Stimulated activated CD4-positive, alpha-beta T cell treated with anti-CD3 and anti-CD28 coated beads, Interleukin-4, amount 100 ng/mL, for 48 hours (primary cell): ENCODE measurements around the gene MRPS18B.

ENCODE experiments used
- DNase-seq, 2 donors: peaks; one replicate each; pipeline ENCODE4 v3.0.0-alpha.2; 2020; ENCODE audit warnings: low read depth in 2 of 2

The MRPS18B gene

DNA sequence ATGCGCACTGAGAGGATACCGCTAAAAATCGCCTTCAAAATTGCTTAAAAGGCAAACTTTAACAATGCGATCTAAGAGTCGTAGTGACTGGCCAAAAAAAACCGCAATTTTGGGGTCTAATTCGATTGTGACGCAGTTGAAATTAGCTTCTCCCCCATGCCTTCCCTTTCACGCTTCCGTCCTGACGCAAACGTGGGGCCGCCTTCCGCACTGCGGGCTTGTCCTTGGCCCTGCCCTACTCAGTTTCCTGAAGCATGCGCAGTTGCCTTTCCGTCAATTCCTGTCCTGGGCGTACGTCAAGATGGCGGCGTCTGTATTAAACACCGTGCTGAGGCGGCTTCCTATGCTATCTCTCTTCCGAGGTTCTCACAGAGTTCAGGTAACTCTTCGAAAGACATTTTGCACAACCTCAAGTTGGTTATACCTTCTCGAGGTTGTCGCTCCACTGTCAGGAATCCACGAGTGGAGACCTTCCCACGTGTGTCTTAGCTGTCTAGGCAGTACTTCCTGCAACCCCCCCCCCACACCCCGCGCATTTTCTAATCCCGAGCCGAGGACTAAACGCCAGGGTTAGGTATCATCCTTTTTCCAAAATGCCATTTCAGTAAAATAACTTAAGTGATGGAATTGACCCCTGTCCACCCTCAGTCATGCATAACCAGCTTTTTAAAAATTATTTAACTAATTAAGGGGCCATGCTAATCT is at the start of gene MRPS18B:
MRPS18B (plus strand) TSS at position 276 of the 705 bp plus-strand sequence; CDS start at position 302, 26 bp downstream.
- peak; percentile 93 to 96 for DNase-seq

DNA sequence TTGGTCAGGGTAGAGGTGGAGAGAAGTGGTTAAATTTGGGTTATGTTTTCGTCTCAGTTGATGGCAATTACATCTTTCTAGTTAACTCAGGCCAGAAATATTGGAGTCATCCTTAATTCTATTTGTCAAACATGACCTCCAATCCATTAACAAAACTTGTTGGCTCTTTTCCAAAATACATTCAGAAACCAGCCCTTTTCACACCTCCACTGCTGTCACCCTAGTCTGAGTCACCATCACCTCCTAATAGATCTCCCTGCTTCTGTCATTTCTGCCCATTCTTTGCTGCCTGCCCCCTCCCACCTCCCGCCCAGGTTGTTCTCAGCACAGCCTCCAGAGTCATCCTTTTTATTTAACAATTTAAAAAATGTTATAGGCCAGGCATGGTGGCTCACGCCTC is 49.4 kb upstream of the MRPS18B start:
- DNase-seq, result peak; percentile 25 to 35

DNA sequence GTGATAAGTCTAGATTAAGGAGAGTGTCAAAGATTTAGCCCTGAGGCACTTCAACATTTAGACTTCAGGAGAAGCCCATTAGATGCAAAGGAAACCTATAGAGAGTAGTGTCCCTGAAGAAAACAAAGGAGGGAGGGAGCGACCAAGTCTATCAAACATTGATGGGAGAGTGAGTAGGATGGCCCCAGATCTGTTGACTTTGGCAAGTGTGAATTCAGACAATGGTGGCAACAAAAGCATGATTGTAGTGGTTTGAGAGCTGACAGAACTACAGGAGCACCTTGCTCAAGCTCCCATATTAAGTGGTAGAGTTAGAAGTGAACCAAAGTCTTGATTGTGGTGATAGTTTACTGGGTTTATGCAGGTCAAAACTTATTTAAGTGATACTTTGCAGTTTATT is 47.4 kb upstream of the MRPS18B start:
- DNase-seq, result no peak

DNA sequence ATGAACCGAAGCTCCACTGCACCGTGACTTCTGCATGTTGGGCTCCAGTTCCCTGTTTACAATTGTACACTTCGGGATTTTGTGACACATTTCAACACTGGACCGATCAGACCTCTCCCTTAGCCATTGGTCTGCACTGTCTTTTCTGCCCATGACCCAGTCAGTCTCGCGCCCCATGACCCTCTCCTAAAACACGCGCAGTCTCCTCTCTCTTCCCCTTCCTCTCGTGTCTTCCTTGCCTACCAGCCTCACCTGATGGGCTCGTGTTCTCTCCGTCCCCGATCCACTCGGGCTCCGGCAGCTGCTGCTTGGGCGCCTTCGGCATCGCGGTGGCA is 46.9 kb upstream of the MRPS18B start:
- DNase-seq, result peak in 1 of 2 donors; percentile 6

DNA sequence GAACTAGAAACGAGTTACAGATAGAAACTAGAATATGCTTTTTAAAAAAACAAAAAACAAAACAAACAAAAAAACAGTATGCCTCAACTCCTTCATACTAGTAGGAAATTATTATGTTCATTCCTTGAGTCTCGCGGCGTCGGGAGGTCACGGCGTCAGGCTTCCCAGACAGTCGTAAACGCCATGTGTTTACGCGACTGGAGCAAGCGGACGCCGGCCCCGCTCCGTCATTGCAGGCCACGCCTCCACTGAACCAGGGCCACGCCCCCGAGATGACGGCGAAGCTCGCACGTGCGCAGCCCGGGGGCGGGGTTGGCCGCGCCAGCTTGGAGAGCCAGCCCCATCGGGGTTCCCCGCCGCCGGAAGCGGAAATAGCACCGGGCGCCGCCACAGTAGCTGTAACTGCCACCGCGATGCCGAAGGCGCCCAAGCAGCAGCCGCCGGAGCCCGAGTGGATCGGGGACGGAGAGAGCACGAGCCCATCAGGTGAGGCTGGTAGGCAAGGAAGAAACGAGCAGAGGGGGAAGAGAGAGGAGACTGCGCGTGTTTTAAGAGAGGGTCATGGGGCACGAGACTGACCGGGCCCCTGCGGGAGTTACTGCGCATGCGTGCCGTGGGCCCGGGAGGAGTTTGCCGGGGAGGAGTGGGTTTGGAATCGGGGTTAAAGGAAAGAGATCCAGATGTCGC is 46.4 kb upstream of the MRPS18B start, which contains the start of gene ABCF1:
ABCF1 (plus strand) TSS at position 368 of the 687 bp plus-strand sequence; CDS start at position 414, 46 bp downstream.
- peak; percentile 98 to 100 for DNase-seq

DNA sequence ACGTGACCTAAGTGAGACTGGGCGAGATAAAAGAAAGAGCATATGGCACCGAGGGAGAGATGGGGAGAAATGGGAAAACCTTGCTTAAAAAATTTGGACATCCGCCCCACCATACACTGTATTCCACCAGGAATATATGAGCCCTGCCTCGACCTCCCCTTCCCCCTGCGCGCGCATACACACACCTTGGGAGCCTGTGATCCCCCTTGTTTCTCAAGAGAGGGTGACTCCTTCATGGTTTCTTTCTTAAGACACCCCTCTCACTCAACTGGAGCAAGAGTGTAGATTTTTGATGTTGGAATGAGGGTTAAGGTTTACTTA is 45.9 kb upstream of the MRPS18B start:
- no peak for DNase-seq

DNA sequence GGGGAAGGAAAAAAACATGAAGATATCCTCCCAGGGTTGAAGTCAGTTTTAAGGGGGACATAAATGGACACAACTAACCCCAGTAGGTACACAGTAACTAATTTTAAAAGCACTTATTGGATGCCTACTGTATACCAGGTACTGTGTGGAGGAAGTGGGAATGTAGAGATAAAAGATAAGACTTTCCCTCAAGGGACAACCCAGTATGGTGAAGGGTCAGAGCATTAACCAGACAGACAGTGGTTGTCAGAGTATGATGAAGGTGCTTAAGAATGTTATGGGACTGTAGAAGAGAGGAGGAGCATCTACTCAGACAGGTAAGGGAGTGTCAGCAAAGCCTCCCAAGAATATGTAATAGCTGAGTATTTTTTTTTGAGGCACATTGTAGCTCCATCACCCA is 45.5 kb upstream of the MRPS18B start:
- DNase-seq, result no peak

DNA sequence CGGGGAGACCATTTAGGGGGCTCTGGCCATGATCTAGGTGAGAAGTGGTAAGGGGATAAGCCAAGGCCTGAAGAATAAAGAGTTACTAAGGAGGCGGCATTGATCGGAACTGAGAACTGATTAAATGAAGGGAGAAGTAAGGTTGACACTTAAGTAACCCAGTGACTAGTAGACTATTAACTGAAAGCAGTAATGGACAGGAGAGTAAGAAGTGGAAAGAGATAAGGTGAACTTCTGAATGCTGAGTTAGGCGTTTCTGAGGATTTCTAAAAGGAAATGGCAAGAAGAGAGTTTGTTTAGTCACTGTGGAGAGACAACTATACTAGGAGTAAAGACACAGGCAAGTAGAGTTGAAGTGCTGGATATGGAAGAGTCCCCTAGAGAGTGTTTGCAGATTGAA is 44.5 kb upstream of the MRPS18B start:
- DNase-seq, result no peak

DNA sequence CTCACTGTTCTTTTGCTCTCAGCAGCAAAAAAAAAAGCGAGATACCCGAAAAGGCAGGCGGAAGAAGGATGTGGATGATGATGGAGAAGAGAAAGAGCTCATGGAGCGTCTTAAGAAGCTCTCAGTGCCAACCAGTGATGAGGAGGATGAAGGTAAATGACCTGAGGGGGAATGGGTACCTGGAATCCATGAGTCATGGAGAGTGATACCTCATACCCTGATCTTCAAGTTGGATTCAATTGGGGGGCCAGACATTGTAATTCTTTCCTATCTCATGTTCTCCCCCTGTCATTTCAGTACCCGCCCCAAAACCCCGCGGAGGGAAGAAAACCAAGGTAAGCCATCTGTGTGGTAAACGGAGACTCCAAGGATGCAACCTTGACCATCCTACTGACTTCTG is 39.6 kb upstream of the MRPS18B start:
- no peak for DNase-seq

DNA sequence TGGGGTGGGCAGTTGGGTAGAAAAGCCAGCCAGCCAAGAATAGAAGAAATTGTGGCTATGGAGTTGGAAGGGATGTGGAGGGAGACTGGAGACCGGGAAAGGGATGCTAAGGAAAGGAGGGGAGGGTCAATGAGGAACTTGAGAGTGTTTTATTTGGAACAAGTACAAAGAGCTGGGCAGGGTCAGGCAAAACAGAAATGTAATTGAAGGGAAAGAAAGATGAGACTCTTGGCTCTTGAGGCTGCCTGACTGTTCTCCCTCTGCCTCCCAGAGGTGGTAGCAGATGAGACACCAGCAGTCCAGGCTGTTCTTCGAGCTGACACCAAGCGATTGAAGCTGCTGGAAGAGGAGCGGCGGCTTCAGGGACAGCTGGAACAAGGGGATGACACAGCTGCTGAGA is 33.7 kb upstream of the MRPS18B start:
- no peak for DNase-seq

DNA sequence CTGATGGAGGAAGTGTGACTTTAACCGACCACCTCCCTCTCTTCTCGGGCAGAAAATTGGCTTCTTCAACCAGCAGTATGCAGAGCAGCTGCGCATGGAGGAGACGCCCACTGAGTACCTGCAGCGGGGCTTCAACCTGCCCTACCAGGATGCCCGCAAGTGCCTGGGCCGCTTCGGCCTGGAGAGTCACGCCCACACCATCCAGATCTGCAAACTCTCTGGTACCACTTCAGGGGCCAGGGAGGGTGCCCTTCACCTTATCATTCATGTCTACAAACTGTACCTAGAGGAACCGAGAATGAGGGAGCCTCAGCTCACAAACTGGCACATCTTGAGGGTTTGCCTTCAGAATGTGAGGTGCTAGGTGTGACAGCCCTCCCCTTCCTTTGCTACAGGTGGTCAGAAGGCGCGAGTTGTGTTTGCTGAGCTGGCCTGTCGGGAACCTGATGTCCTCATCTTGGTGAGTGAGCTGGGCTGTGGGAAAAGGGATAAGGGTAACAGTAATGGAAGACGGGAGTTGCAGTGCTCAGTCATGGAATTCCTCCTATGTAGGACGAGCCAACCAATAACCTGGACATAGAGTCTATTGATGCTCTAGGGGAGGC is 27.8 kb upstream of the MRPS18B start:
- no peak for DNase-seq

DNA sequence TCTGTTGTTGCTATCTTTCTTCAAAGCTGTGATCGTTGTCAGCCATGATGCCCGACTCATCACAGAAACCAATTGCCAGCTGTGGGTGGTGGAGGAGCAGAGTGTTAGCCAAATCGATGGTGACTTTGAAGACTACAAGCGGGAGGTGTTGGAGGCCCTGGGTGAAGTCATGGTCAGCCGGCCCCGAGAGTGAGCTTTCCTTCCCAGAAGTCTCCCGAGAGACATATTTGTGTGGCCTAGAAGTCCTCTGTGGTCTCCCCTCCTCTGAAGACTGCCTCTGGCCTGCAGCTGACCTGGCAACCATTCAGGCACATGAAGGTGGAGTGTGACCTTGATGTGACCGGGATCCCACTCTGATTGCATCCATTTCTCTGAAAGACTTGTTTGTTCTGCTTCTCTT is 27.1 kb upstream of the MRPS18B start:
- no peak for DNase-seq

DNA sequence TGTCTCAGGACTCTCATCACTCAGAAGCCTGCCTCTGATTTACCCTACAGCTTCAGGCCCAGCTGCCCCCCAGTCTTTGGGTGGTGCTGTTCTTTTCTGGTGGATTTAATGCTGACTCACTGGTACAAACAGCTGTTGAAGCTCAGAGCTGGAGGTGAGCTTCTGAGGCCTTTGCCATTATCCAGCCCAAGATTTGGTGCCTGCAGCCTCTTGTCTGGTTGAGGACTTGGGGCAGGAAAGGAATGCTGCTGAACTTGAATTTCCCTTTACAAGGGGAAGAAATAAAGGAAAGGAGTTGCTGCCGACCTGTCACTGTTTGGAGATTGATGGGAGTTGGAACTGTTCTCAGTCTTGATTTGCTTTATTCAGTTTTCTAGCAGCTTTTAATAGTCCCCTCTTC is 26.6 kb upstream of the MRPS18B start:
- DNase-seq, result no peak

DNA sequence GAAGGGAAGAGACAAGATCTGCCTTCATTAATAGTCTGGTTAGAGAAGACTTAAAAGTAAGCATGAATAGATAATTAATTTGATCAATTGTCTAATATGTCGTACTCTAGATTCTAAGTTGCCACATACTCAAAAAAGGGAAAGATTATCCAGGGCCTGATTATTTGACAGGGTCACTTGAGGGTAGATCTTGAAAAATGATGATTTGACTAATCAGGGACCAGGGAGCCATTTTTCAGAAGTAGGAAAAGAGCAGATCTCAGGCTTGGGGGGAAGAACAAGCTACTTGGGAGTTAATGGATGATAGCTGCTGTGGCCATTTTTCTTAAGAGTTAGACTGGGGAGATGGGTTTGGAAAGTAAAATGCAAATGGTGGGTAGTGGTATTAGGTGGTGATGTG is 25.4 kb upstream of the MRPS18B start:
- DNase-seq, result no peak

DNA sequence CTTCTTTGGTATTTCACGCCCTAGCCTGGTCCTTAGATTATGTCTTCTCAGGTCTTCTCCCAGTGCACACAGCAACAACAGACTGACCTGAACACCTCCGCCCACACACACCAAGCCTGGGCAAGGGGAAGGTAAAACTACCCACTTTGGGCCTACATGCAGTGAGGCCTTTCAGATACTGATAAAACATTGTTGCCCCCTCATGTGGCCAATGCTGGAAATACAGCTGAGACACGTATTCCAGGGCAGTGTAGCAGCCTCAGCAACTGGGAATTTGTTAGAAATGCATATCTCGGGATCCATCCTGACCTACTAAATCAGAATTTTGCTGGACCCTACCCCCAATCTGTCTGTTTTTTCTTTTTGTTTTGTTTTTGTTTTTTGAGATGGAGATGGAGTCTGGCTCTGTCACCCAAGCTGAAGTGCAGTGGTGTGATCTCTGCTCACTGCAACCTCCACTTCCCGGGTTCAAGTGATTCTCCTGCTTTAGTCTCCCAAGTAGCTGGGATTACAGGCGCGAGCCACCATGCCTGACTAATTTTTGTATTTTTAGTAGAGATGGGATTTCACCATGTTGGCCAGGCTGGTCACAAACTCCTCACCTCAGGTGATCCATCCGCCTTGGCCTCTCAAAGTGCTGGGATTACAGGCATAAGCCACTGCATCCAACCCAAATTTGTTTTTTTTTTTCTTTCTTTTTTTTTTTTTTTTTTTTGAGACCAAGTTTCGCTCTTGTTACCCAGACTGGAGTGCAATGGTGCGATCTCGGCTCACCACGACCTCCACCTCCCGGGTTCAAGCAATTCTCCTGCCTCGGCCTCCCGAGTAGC is 20.1 kb upstream of the MRPS18B start:
- peak; percentile 72 to 79 for DNase-seq

DNA sequence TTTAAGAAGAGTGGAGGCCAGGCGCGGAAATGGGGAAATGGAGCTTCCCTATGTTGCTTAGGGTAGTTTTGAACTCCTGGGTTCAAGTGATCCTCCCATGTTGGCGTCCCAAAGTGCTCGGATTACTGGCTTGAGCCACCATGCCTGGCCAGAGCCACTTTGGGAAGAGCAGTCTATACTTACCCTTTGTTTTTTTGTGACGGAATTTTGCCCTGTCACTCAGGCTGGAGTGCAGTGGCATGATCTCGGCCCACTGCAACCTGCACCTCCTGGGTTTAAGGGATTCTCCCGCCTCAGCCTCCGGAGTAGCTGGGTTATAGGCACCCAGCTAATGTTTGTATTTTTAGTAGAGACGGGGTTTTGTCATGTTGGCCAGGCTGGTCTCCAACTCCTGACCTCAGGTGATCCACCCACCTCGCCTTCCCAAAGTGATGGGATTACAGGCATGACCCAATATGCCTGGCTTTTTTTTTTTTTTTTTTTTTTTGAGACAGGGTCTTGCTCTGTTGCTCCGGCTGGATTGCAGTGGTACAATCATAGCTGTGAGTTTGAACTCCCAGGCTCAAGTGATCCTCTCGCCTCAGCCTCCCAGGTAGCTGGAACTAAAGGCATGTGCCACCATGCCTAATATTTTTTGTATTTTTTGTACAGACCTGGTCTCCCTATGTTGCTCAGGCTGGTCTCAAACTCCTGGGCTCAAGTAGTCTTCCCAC is 18.6 kb upstream of the MRPS18B start:
- no peak for DNase-seq

DNA sequence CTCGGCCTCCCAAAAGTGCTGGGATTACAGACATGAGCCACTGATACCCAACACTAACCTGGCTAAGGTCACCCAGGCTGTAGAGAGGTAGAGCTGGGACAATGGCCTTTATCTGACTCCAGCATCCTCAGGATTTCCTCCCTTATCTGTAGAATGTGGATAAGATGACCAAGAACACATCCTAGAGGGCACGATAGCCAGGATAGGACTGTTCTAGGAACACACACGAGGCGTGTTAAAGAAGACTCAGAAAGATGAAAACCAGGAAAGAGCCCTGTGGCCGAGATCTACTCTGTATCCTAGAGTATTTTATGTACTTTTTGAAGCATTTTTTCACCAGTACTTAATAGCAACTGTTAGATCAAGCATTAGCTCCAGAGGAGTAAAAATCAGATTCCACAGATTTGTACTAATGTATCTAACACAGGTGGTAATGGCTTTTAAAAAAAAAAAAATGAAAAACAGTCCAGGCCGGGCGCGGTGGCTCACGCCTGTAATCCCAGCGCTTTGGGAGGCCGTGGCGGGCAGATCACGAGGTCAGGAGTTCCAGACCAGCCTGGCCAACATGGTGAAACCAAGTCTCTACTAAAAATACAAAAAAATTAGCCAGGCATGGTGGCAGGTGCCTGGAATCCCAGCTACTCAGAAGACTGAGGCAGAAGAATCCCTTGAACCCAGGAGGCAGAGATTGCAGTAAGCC is 17.9 kb upstream of the MRPS18B start:
- DNase-seq, result no peak

DNA sequence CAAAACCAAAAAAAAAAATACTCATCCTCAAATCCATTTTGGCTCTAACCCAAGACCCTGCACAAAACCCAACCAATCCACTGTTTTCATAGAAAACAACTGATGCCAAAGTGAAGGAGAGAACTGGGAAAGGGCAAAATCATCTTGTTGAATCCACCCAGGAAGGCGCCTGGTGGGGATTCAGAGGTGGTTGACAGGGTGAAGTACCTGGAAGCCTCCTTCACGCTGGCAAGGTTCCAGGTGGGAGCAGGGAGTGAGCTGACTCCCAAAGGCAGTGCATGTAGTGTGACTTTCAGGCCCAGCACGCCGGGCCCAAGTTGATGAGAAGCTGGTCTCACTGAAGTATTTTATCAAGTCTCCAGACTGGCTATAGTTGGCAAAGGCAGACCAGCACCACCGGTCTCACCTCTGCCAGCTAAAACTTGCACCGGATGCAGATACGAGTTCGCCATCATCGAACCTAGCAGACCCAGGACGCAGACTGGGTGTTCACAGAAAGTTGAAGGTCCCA is 17.1 kb upstream of the MRPS18B start:
- DNase-seq, result no peak

DNA sequence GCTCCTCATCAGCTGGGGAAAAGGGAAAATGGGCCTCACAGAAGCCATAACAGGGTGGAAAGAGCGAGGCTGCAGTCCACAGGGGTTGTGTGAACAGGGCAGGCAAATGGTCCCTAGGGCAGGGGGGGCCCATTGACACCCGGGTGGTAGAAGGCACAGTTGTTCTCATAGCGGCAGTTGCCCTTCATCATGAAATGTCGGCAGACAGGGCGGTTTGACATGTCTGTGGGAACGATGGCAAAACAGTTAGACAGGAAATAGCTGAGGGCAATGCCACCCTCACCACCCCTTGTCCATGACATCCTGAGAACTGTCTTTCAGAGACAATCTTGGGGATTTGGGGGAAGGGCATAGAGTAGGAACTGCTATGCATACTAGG is 16.2 kb upstream of the MRPS18B start:
- no peak for DNase-seq

DNA sequence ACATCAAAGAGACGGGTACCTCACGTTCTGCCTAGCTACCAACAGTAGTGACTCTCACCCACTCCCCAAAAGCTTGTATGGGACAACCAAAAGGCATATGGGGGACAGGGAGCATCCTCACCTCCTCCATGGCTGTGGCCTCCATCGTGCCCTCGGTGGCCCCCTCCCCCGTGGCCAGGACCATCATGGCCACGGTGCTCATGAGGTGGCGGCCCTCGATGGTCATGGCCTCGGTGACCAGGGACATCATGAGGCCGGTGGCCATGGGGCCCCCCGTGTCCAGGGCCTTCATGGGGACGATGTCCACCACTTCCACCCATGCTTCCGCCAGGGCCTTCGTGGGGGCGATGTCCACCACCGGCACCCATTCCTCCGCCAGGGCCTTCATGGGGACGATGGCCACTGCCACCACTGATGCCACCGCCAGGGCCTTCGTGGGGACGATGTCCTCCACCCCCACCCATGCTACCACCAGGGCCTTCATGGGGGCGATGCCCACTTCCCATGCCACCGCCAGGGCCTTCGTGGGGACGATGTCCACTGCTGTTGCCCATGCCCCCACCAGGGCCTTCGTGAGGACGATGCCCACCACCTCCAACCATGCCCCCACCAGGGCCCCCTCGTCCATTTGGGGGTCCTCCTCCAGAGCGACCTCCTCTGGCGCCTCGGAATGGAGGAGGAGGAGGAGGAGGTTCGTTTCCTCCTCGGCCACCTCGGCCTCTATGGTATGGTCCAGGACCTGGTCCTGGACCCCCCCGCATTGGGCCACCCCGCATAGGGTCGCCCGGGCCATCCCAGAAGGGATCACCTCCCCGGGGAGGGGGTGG is 15.6 kb upstream of the MRPS18B start:
- no peak for DNase-seq
